GM19351 (cell line): ENCODE results near the gene EHBP1.

Experiments
- ATAC-seq: cut with Tn5 transposase; IDR thresholded peaks from one replicate; pipeline ENCODE4 v1.9.1; 2021; ENCODE audit warnings: mild to moderate bottlenecking, moderate library complexity; ENCODE audit not compliant: unreplicated experiment

Gene EHBP1

DNA sequence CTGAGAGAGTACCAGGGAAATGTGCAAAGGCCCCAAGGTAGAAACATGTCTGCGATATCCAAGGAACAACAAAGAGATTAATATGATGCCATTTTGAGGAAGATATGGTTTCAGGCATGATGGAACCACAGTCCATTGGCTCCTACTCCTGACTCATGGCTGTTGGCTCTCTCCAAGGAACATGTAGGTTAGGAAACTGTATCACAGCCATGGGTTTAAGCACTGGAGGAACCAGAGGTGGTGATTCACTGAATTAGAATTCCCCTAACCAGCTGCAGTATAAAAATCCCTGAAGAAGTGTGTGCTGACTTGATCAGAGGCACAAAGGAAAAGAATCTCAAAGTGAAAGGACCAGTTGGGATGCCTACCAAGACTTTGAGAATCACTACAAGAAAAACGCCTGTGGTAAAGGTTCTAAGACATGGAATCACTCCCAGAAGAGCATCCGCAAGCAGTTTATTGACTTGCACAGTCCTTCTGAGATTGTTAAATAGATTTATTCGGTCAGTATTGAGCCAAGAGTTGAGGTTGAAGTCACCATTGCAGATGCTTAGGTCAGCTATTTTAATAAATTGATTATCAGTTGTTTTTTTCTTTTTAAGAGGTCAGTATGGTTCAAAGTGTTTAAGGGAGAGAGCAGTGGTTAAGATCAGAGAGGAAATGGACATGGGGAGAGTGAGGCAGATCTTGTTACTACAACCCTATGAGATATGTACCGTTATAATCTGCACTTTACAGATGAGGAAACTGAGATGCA, 234.4 kb downstream of the EHBP1 start:
- ATAC-seq = no peak

DNA sequence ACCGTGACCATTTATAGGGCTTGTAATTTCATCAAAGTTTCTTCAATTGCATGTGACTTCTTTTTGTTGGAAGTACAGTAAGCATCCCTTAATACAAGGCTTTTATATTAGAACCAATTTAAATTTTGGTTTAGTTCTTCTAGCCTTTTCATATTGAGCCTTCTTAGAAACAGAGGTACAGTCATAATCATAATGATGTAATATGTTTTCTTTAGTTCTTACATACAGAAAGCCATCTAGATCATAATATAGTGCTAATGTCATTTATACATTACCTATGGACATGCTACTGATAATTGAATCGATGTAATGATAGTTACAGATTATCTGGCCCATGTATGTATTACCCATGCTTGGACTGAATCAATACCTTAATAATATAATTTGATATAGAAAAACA, 235.2 kb downstream of the EHBP1 start:
- ATAC-seq = no peak

DNA sequence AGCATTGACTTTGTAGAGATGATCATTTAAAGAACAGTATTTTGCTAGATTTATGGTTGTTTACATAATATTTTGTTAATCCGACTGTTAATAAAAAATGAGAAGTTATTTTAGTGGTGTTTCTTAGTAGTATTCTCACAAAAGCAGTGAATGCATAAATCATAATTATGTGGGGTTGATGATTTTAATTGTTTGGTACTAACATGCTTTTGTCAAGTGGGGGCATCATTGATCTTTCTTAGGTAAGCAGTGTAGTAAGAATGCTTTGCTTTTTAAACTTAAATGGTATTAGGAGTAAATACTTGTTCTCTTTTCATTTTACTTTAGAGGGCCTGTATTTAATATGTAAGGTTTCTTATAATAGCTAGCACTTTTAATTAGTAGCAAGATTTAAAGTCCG, 235.9 kb downstream of the EHBP1 start:
- ATAC-seq = no peak

DNA sequence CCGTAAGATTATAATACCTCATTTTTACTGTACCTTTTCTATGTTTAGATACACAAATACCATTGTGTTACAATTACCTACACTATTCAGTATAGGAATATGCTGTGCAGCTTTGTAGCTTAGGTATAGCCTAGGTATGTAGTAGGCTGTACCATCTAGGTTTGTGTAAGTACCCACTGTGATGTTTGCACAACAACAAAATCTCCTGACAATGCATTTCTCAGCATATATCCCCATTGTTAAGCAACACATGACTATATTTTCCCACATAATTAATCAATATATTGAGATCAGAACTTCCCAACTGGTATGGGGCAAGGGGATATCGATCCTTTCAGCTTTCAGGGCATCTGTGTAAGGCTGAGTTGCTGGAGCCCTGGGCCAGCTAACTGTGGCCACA, 238.8 kb downstream of the EHBP1 start:
- no peak for ATAC-seq

DNA sequence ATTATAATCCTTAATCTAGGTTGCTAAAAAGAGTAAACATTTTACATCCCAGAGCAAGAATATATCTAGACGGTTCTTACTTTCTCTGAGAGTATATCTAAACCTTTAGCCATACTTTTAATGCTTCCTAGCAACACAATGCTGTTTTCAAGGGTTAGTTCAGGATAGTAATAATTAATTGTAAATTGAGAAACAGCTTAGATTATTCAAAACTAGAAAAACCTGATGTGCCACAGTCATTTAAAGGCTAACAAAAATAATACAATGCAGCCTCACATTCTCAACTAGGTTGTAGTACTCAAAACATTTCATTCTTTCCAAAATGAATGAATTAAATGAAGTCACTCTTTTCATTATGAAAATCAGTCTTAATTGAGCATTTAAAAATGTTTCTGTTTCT, 241.9 kb downstream of the EHBP1 start:
- ATAC-seq = no peak

DNA sequence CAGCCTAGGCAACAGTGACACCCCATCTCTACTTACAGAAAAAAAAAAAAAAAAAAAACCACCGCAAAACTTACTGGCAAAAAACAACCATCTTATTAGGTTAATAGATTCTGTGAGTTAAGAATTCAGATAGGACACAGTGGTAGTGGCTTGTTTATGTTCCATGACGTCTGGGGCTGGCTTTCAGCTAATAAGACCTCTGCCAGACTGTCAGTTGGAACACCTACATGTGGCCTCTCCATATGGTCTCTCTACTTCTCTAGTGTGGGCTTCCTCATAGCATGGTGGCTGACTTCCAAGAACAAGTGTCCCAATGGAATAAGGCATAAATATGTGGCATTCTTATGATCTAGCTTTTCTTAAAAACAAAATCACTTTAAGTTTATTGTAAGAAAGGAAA, 251.1 kb downstream of the EHBP1 start:
- ATAC-seq = no peak

DNA sequence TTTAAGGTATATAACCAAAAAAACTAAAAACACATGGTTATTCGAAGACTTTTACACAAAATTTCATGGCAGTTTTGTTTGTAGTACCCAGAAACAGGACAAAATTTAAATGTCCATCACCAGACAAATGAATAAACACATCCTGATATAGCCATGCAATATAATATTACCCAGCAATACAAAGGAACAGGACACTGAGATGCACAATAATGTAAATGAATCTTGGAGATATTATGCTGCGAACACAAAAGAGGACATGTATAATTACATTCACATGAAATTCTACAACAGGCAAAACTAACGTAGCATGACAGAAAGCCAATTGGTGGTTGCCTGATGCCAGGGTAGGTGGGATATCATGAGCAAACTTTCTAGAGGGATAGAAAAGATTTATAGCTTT, 252.7 kb downstream of the EHBP1 start:
- ATAC-seq = no peak

DNA sequence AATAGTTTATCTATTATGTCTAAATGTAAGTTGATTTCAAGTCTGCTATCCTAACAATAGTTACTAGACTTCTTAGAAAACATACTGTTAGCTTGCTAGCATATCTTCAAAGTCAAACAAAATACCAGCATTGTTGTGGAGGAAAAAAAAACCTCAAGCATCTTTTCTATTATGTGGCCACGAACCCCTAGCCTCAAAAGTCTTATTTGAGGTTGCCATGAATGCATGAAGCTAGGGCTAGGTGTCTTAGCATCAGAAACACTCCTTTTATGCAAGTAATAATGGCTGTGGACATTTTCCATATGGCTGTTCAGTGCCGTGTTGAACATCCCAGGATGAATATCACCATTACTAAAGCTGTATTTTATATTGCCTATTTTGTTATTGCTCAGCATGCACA, 258.5 kb downstream of the EHBP1 start:
- ATAC-seq = no peak

DNA sequence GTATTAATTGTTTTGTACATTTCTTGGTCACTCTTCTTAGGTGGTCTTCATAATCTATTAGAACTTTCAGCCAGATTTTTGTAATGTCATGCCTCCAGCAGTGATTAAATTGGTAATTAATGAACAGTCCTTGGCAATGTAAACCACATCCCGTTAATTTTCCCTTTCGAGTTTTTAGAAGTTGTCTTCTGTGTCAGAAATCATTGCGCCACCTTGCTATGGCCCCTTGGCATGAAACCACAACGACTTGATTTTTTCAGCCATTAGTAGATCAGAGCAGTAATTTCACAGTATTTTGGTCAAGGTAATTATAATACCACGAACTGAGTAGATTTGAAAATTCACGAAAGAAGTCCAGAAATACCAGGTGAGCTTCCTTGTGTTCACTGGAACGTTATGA, 259.2 kb downstream of the EHBP1 start:
- no peak for ATAC-seq

DNA sequence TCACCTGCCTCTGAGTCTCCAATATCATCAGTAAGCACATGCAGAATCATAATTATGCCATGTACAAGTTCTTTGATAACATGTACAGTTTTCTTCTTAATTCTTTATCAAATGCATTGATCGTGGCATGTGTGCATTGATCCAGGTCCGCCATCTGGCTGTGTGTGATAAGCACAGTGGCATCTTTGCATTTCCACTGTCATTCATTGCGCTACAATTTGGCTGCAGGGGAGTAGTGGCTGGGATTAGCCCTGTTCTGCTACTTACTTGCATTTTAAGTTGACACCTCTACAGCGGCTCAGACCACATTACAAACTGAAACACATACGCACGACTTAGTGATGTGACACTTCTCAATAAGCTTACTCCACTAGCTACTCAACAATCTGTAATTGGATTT, 261.5 kb downstream of the EHBP1 start:
- no peak for ATAC-seq

DNA sequence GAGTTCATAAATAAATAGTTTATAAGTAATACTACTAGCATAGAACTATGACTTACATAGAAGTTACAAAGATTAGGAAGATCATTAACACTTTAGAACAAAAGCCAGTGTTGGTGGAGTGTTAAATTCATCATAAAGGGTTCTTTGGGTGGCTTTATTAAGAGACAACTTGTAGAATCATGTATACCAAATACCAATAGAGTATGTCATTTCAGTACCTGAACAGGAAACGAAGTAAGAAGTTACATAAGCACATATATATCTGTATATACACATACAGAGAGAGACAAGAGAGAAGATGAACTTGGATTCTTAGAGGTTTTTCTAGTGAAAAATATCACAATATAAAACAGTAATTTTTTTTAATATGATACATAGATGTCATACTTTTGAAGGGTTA, 262.7 kb downstream of the EHBP1 start:
- ATAC-seq = no peak

DNA sequence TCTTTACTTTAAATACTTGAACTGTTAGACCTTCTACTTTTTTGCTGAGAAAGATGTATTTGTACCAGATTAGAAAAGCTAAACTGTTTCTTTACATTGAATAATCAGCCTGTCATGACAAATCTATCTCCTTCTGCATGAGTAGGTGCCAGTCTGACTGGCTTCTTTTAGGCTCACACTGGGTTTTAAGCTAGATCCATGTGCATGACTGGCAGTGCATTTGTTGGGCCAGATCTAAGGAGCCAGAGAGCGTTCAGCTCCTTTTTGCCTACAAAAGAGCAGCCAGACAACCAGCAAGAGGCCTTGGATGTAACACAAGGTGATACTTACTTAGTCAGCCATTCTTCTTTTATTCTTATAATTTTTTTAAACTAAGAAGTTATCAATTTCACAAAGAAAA, 263.2 kb downstream of the EHBP1 start:
- ATAC-seq = no peak

DNA sequence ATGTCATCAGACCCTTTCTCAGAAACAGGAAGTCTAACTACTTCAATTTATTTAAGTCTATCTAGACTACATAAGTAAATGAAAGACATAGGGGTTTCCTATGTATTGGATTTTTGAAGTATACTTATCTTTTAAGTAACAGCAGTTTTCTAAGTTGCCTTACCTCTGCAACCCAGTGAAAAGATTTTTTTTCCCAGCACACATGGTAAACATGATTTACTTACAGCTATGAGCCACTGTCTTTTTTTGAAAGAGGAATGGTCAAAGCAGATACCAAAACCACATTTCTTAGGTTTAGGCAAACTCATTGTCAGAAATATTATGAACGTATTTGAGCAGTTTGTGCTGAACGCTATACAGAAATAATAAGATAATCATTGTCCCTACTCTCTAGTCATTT, 266.4 kb downstream of the EHBP1 start:
- ATAC-seq = no peak

DNA sequence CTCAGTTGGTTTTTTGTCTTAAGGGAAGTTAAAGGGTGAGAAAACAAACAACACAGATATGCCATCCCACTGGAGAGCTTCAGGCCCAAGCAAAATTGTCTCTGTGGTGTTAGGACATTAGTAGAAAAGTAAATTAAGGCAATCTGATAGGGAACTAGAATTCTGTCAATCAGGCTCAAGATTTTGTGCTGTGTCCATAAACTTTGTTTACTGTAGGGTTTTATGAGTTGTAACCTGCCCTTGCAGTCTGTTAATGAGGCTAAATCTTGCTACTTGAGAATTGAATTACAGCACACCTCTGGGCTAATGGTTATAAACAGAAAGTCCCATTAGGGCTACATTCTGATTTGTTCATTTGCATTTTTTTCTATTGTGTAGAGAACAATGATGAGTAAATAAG, 267.1 kb downstream of the EHBP1 start:
- ATAC-seq = no peak

DNA sequence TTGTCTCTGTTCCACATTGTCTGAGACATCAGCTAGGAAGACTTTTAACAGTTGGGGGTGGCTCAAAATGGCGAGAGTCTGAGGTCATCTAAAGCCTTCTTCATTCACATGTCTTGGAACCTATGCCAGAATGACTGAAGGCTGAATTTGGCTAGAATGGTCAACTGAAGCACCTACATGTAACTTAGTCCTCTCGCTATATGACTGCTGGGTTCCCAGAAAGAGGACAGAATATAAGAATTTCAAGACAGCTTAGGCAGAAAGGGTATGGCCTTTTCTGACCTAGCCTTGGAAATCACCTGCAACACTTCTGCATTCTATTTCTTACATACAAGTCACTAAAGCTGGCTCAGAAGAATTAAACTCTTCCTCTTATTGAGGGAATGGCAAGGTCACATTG, 269.5 kb downstream of the EHBP1 start:
- ATAC-seq = no peak

DNA sequence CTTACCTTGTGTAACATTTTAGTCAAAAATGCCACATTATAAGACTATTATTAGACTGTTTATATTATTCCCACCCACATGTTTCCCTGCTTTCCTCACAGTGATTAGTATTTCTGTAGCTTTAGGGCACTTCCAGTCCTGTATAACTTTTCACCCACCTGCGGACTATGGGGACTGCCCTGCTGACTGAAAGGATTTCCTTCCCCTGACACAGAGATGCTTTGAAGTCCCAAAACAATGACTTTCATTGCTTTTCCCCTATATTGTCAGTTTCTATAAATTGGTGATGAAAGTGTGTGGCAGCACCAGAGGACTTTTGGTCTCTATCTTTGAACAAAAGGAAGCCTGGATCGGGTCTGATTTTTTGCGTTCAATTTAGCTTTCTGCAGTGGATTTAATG, 286.1 kb downstream of the EHBP1 start:
- no peak for ATAC-seq

DNA sequence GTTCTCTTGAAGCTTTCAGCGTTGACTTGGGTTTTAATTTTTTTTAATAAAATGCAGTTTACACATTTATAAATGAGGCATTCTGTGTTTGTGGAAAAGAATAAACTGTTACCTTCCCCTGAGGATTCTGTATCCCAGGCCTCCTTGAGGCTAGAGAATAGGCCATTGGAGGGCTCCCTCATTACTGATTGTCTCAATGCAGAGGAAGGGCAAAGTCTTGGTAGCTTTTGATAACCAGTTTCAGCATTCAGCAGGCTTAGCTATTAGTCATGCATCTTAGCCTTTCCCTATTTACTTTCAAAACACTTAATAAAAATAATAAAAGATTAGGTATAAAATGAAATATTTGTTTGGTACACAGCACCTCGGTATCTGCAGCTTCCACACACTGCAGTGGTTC, 287.0 kb downstream of the EHBP1 start:
- ATAC-seq = no peak

DNA sequence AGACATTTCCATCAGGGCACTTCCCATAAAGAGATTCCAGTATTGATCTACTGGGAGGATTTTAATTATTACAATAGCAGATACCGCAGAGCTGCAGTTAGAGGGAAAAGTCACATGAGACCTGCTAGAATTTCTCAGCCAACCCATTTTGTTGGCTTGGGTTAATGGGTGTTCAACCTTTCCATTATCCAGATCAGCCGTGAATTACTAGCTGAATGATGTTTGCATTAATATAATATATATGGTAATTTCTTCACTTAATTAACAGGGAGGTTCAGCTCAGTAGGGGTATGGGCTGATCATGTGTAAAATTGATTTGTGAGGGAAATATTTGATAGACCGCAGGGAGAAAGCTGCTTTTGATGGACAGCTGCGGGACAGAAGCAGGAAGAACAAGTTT, 288.7 kb downstream of the EHBP1 start:
- ATAC-seq = no peak

DNA sequence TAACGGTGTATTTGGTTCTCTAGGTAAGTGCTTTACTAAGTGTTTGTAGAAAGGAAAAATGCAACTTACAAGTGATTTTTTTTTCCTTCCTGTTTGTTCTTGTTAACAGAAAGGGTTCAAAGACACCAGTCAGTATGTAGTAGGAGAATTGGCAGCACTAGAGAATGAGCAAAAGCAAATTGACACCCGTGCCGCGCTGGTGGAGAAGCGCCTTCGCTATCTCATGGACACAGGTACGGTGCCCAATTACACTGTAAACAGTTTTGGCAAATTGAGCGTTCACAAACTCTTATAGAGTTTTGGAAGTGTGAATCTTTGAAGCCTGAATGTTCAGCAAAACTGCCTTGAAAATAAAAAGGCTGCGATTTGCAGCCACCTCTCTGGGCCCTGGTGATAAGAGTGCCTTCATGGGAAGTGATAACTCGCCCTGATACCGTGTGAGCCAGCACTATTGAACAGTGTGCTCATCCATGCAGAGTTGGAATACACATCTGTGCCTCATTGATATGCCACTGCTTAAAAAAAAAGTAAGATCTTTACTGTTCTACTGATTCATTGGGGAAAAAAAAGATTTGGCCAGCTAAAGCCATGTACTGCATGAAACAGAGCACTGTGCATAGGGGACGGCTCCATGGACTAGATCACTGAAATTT, 291.1 kb downstream of the EHBP1 start:
- ATAC-seq = no peak

DNA sequence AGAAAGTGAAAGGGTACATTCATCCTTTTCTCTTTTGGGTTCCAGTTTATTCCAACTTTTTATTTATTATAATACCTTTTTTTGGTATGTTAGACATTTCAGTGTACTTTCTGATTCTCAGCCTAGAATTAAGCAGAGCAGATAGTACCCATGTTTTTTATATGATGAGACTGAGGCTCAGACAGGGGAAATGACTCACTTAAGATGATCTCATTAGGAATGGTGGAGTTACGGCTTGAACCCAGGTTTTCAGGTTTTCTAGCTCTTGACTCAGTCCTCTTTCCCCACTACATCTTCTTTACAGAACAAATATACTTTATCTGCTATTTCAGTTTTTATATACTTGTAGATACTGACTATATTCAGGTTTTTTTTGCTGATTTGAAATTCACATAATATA, 293.4 kb downstream of the EHBP1 start:
- no peak for ATAC-seq

DNA sequence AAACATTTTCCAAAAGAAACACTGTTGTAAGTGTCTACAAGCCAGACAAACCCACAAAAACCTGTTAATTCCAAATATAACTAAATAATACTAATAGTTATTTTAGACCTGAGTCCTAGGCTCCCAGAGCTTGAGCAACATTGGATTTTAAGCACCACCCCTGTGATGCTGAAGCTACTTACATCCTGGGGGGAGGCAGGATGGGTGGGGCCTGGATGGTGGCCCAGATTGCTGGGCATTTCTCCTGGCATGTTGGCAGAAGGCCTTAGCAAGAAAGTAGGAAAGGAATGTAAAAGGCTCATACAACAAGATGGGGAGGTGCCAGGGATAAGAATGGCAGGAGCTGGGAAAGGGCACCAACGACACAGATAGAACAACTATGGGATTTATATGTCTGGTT, 294.4 kb downstream of the EHBP1 start:
- no peak for ATAC-seq

DNA sequence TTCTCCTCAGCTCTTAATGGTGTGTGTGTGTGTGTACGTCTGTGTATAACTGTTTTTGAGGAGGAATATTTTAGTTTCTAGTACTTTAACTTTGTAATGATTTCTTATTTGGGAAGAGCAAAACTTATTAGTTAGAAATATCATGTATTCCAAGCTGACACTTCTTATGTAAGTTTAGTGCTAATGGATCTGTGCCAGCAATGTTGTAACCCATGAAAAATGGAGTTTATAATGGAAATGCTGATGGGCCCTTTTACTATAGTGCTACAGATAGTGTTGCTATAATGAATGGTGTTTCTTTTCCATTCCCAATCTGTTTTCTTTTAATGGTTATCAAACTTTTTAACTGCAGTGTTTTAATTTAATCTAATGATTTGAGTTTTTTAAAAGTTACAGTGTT, 295.3 kb downstream of the EHBP1 start:
- ATAC-seq = no peak

DNA sequence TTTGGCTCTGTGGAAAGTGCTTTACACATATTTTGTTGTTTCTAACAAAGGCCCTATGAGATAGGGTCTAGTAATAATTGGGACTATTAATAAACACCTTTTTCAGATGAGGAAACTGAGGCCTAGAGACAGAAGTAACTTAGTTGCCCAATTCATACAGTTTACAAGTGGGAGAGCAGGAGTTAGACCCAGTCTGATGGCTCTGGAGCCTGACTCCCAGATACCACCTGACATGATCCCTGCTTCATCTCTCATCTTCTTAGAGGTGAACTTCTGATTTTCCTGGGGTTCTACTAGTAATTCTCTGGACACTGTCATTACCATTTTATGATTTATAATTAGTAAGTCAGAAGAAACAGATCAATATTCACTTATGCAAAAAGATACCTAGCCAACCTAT, 296.1 kb downstream of the EHBP1 start:
- no peak for ATAC-seq
